Heart left ventricle (tissue), 13 donors: ENCODE data around the gene ADAMTSL1.

ENCODE experiments used
- POLR2A ChIP-seq, 2 donors: fragments of 450-650 bp; IDR thresholded peaks; one replicate each; pipeline ENCODE4 v1.6.1; 2017; ENCODE audit warnings: antibody characterized with exemption in 2 of 2, mild to moderate bottlenecking in 2 of 2, moderate library complexity in 2 of 2
- TF ChIP-seq, protein P1 (sequence below), 12 donors: fragments of 200-600 bp; sonication (generic) in 4 of 12; IDR thresholded peaks; one replicate each; pipeline versions ENCODE4 v1.5.0 to v1.8.0; 2018 to 2022; ENCODE audit warnings: antibody characterized with exemption in 12 of 12, mild to moderate bottlenecking in 5 of 12
- donor health status: ischemic (EF 13 %, LVEDD 7.1; RV severe dilation, severe dysfunction).
- donor health status: DM: no; HTN: yes; CAD: no.
- donor health status: DM: no; HTN: no; CAD: no.
- donor health status: ischemic (EF 25% LVEDD 6.9; RV normal size, moderate dysfunction).
- donor health status: ischemic (EF 25% LVEDD 5.7; RV mildly dilated, moderate dysfunction).
- donor health status: ischemic (EF 35%, LVEDD 5.7; RV mildly dilated, moderate dysfunction).
- donor health status: nonischemic (EF 11% LVEDD 7.7; RV severe dilation, severe dysfunction).
- donor health status: DM: yes; HTN: yes; CAD: no.
- donor health status: PGD.
- donor health status: ischemic (EF 29% LVEDD 5.4; RV normal size, mild dysfunction).
- donor health status: nonischemic (EF 23%, LVEDD 6.1; RV moderate dilation, normal function).

DNA sequence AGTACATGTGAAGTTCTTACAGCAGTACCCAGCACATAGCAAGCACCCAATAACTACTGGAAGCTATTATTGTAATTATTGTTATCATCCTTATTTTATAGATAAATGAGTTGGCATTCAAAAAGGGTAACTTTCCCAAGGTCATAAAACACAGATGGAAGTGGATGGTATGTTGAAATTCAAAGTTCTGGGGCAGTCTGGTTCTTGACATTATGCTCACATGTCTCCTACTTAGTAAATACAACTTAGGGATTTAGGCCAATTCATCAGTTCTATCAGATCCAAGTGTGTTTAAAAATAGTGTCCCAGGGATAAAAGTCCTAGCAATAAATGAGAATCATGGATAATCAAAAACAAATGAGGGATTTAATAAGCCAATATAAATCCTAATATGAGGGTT lies 265.2 kb downstream of the ADAMTSL1 start:
- TF ChIP-seq, protein P1, sequence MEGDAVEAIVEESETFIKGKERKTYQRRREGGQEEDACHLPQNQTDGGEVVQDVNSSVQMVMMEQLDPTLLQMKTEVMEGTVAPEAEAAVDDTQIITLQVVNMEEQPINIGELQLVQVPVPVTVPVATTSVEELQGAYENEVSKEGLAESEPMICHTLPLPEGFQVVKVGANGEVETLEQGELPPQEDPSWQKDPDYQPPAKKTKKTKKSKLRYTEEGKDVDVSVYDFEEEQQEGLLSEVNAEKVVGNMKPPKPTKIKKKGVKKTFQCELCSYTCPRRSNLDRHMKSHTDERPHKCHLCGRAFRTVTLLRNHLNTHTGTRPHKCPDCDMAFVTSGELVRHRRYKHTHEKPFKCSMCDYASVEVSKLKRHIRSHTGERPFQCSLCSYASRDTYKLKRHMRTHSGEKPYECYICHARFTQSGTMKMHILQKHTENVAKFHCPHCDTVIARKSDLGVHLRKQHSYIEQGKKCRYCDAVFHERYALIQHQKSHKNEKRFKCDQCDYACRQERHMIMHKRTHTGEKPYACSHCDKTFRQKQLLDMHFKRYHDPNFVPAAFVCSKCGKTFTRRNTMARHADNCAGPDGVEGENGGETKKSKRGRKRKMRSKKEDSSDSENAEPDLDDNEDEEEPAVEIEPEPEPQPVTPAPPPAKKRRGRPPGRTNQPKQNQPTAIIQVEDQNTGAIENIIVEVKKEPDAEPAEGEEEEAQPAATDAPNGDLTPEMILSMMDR (IDR thresholded peaks at IDR 0.05): no peak
- TF ChIP-seq POLR2A (IDR thresholded peaks at IDR 0.05): no peak
